ENCODE data around the gene SLC16A12. TPM values are rescaled to one million over a fixed set of nuclear protein-coding genes. Genes with fewer than 3 reads are reported as not detected.

Gene SLC16A12
- total and polyA plus RNA-seq, 2 of the 4 experiments (the other 2 are of a cell fraction) = 1.4 to 1.6 TPM

GRCh38 chr10:89555688-89556445, 20.5 kb upstream of the SLC16A12 start:
- TF ChIP-seq SMC3 (IDR thresholded peaks at IDR 0.05; ENCODE audit: low read depth, low read length) (peak; percentile 19; the same call in 1 of the 2 replicates), RAD21 (IDR thresholded peaks at IDR 0.05; ENCODE audit: low read length) (peak; percentile 45), CTCF (conservative IDR thresholded peaks at IDR 0.05; ENCODE audit: low read depth, low read length) (peak; percentile 20; the same call in 1 of the 2 replicates), FOS (IDR thresholded peaks at IDR 0.05; ENCODE audit: low read depth, low read length) (no peak)
- Histone ChIP-seq H4K8ac (ENCODE audit: low read depth in 2 of 2, low read length in 2 of 2) (no peak overlapping the region), H3K14ac (replicated peaks; ENCODE audit: low read depth, low read length) (no peak overlapping the region), H3K79me1 (ENCODE audit: low read depth in 1 of 2, low read length in 2 of 2) (no peaks in the 10 kb centered on the region), H3K56ac (ENCODE audit: extremely low read depth, insufficient read depth, low read length) (no peak overlapping the region), H4K91ac (ENCODE audit: insufficient read depth, low read depth, low read length) (no peak overlapping the region), H4K5ac (ENCODE audit: low read depth, low read length) (no peak overlapping the region), H3K9ac (ENCODE audit: low read depth, low read length) (no peak overlapping the region), H2AFZ (replicated peaks; ENCODE audit: low read length, poor library complexity) (no peak overlapping the region), H2BK5ac (ENCODE audit: low read depth, low read length, poor library complexity, severe bottlenecking) (no peak overlapping the region), H3K9me1 (ENCODE audit: insufficient read depth, low read length) (peaks cover 5% of the 10 kb centered on the region), H2BK20ac (ENCODE audit: low read depth, low read length) (0 out of 2 replicates have a peak overlapping the region, but pooled peaks have one; percentile 4), H4K20me1 (ENCODE audit: insufficient read depth, low read length) (no peaks in the 10 kb centered on the region), H3K27me3 (ENCODE audit: control insufficient read depth, insufficient read depth, low read length) (no peaks in the 10 kb centered on the region), H3K4ac (ENCODE audit: low read depth, low read length) (no peak overlapping the region), H2BK15ac (ENCODE audit: low read depth, low read length) (no peak overlapping the region), H2AK5ac (ENCODE audit: low read depth, low read length) (no peak overlapping the region; the same call in 1 of the 2 replicates), H3K36me3 (ENCODE audit: control insufficient read depth, insufficient read depth, low read length) (no peaks in the 10 kb centered on the region), H3K9me3 (ENCODE audit: control insufficient read depth, insufficient read depth, low read length) (no peaks in the 10 kb centered on the region), H2BK120ac (ENCODE audit: low read depth, low read length) (no peak overlapping the region), H3K23ac (ENCODE audit: low read depth, low read length) (no peak overlapping the region), H3K27ac (ENCODE audit: insufficient read depth, low read length) (no peak overlapping the region), H3K4me1 (ENCODE audit: control insufficient read depth, insufficient read depth, low read length) (peaks cover 4% of the 10 kb centered on the region; the same call in 1 of the 2 replicates), H3K4me2 (ENCODE audit: low read depth, low read length) (no peak overlapping the region), H3K4me3 (ENCODE audit: insufficient read depth, low read depth, low read length) (no peak overlapping the region), H2AK9ac (replicated peaks; ENCODE audit: low read depth, low read length, poor library complexity) (no peak overlapping the region), H3K18ac (ENCODE audit: low read depth, low read length) (no peak overlapping the region)
- POLR2A ChIA-PET (ENCODE audit: unreplicated experiment) = no interaction called here
- BruUV-seq (replicated peaks) = no TSS peak
- intact Hi-C loops (cut with micrococcal nuclease) (no loop called here), dilution Hi-C loops (cut with HindIII; ENCODE audit: low sequenced_read_pairs, unreplicated experiment) (no loop called here), in situ Hi-C loops (cut with MboI; ENCODE audit: low sequenced_read_pairs) (loop anchor here (5.0 kb wide), 1 partner anchor 299 kb away; no protein-coding TSS in a partner anchor)
- CTCF ChIA-PET = interaction anchor here (0.6 to 1.2 kb wide), 2 partner anchors 19 to 77 kb away, joined by 3 to 5 read pairs; no protein-coding TSS in a partner anchor
- DNase-seq (peak; percentile 37), ATAC-seq (ENCODE audit: low read depth) (no peak)
- WGBS, 2 experiments (ENCODE audit: extremely low coverage in 2 of 2, insufficient read length in 1 of 2) = no CpG with 5 or more reads among the region's 7 CpGs

Data from IMR-90 (cell line).